ENCODE results near the gene CCIN. TPM values are rescaled to one million over a fixed set of nuclear protein-coding genes. Genes with fewer than 3 reads are reported as not detected.
"Not testable (repeated sequence)": the region's sequence is repeated elsewhere in the genome, so short reads cannot be mapped to it uniquely, and the experiment has no call there.

CCIN gene
- total and polyA plus RNA-seq, 3 donors from 2014 or later, result 48.7 to 171 (median 84.8) TPM

GRCh38 chr9:36129139-36129538 lies 40.0 kb upstream of the CCIN start:
- no peaks in the 10 kb centered on the region for H3K9me3 ChIP-seq
- peak overlapping the region; percentile 39 to 55 for H3K4me3 ChIP-seq
- H3K27ac ChIP-seq, result no peak overlapping the region
- no peaks in the 10 kb centered on the region for H3K27me3 ChIP-seq
- no peaks in the 10 kb centered on the region for H3K36me3 ChIP-seq (ENCODE audit: low read depth, missing control alignments)
- intact Hi-C loops (cut with DNase I; ENCODE audit: low total_unique reads), result no loop called here
- DNase-seq, result no peak
- WGBS, 2 donors, result 60 to 76% methylated on average over 12 of the region's 12 CpGs
- TF ChIP-seq CTCF (IDR thresholded peaks at IDR 0.05) (no peak), POLR2A (IDR thresholded peaks at IDR 0.05) (no peak)
- H3K4me1 ChIP-seq, result peaks cover 3% of the 10 kb centered on the region

- H3K4me3 ChIP-seq; H3K27me3 ChIP-seq; H3K9me3 ChIP-seq; intact Hi-C loops (cut with DNase I; ENCODE audit: low total_unique reads); H3K36me3 ChIP-seq (ENCODE audit: low read depth, missing control alignments); DNase-seq; H3K27ac ChIP-seq; H3K4me1 ChIP-seq: not testable (repeated sequence)
- 94% methylated on average over 7 of the region's 7 CpGs for WGBS, 2 donors
Observed at GRCh38 chr9:36131666-36132065, 37.5 kb upstream of the CCIN start.

GRCh38 chr9:36132086-36132485 lies 37.1 kb upstream of the CCIN start:
- intact Hi-C loops (cut with DNase I; ENCODE audit: low total_unique reads), result no loop called here
- Histone ChIP-seq H3K9me3 (no peaks in the 10 kb centered on the region), H3K36me3 (ENCODE audit: low read depth, missing control alignments) (no peaks in the 10 kb centered on the region), H3K27me3 (no peaks in the 10 kb centered on the region), H3K27ac (no peak overlapping the region), H3K4me1 (peaks cover 6% of the 10 kb centered on the region), H3K4me3 (no peak overlapping the region)
- DNase-seq, result no peak
- TF ChIP-seq POLR2A (IDR thresholded peaks at IDR 0.05) (no peak), CTCF (IDR thresholded peaks at IDR 0.05) (no peak)
- 76 to 80% methylated on average over 3 of the region's 3 CpGs for WGBS, 2 donors

GRCh38 chr9:36134761-36135505 lies 34.3 kb upstream of the CCIN start:
- H3K4me1 ChIP-seq, result peaks cover 14% of the 10 kb centered on the region
- TF ChIP-seq CTCF (IDR thresholded peaks at IDR 0.05) (no peak), POLR2A (IDR thresholded peaks at IDR 0.05) (no peak)
- WGBS, 2 donors, result 85 to 88% methylated on average over 9 of the region's 9 CpGs
- no peaks in the 10 kb centered on the region for H3K27me3 ChIP-seq
- no peak overlapping the region for H3K4me3 ChIP-seq
- no peak for DNase-seq
- intact Hi-C loops (cut with DNase I; ENCODE audit: low total_unique reads), result no loop called here
- no peaks in the 10 kb centered on the region for H3K9me3 ChIP-seq
- no peak overlapping the region for H3K27ac ChIP-seq
- H3K36me3 ChIP-seq (ENCODE audit: low read depth, missing control alignments), result no peaks in the 10 kb centered on the region

- Histone ChIP-seq H3K4me1 (peaks cover 14% of the 10 kb centered on the region), H3K9me3 (no peaks in the 10 kb centered on the region), H3K27ac (no peak overlapping the region), H3K36me3 (ENCODE audit: low read depth, missing control alignments) (no peaks in the 10 kb centered on the region), H3K4me3 (peak overlapping the region; percentile 73 to 84), H3K27me3 (no peaks in the 10 kb centered on the region)
- DNase-seq, result no peak
- TF ChIP-seq POLR2A (IDR thresholded peaks at IDR 0.05), result no peak
- no peak for TF ChIP-seq CTCF (IDR thresholded peaks at IDR 0.05)
- intact Hi-C loops (cut with DNase I; ENCODE audit: low total_unique reads), result no loop called here
- WGBS, 2 donors, result 14 to 27% methylated on average over 11 to 18 of the region's 18 CpGs
Observed at GRCh38 chr9:36135741-36136271, 33.4 kb upstream of the CCIN start.
